Ovary (tissue), 9 donors: ENCODE measurements around the gene CCDC178. TPM values are rescaled to one million over a fixed set of nuclear protein-coding genes. Genes with fewer than 3 reads are reported as not detected.

Experiments used
- DNase-seq, 5 donors: peaks; one replicate each; pipeline ENCODE4 v3.0.0-alpha.2; 2019 to 2020
- H3K27ac ChIP-seq, 2 donors: fragments of 200-600 bp; one replicate each; pipeline versions ENCODE4 v1.5.1 to v1.8.0; 2019 to 2022
- H3K27me3 ChIP-seq: fragments of 200-600 bp; one replicate; pipeline ENCODE4 v1.8.0; 2022
- H3K36me3 ChIP-seq: fragments of 200-600 bp; sonication (generic); one replicate; pipeline ENCODE4 v1.5.1; 2019
- H3K4me1 ChIP-seq: one replicate; pipeline ENCODE4 v1.8.1; 2013; ENCODE audit warnings: mild to moderate bottlenecking, moderate library complexity; ENCODE audit not compliant: insufficient read depth
- H3K4me3 ChIP-seq: fragments of 200-600 bp; sonication (generic); one replicate; pipeline ENCODE4 v1.5.1; 2017
- H3K9me3 ChIP-seq, 2 donors: fragments of 200-600 bp in 1 of 2; sonication (generic) in 1 of 2; one replicate each; pipeline versions ENCODE4 v1.5.1 to v1.8.1; 2013 to 2019; ENCODE audit warnings: mild to moderate bottlenecking in 1 of 2, moderate library complexity in 1 of 2
- CTCF ChIP-seq, 3 donors: fragments of 450-650 bp in 2 of 3; fragments of 200-600 bp in 1 of 3; IDR thresholded peaks; one replicate each; pipeline versions ENCODE4 v1.5.1 to v1.8.0; 2016 to 2022; ENCODE audit warnings: antibody characterized with exemption in 3 of 3, mild to moderate bottlenecking in 1 of 3
- EP300 ChIP-seq: sonication (generic); formaldehyde crosslinking; IDR thresholded peaks from one replicate; pipeline ENCODE4 v1.6.1; 2017; ENCODE audit warnings: antibody characterized with exemption
- POLR2A ChIP-seq: fragments of 450-650 bp; IDR thresholded peaks from one replicate; pipeline ENCODE4 v1.6.1; 2017; ENCODE audit warnings: antibody characterized with exemption, mild to moderate bottlenecking, moderate library complexity
- WGBS, 3 donors: extraction: QIAGEN DNeasy Blood & Tissue Kit in 1 of 3; methylation state at CpG; one replicate each; pipeline versions ENCODE4 v1.1.5 to v1.1.7; 2013 to 2017; 5-methylcytosine and 5-hydroxymethylcytosine counted together
- intact Hi-C, 4 donors: fragments of 100-400 bp; cut with DNase I; formaldehyde crosslinking; loops; one replicate each; pipeline versions ENCODE4 v1.11.0 to v1.15.1; 2022 to 2023
- polyA plus RNA-seq, 2 donors: library from polyadenylated mRNA; stranded (reverse); fragments of 200-250 nt in 1 of 2; fragments of 350-450 nt in 1 of 2; fragmentation: Illumina TruSeq in 1 of 2; extraction: RNeasy Lipid Tissue Mini Kit (QIAGEN cat#74804) in 1 of 2; gene quantifications; one replicate each; pipeline ENCODE4 v1.2.3, GENCODE V29; 2013 to 2014
- total RNA-seq, 7 donors: library from RNA; depleted of rRNA in 2 of 7; stranded (reverse); fragments of >200 nt in 2 of 7; fragmentation: NEBNext Ultra II Directional in 3 of 7; extraction: Animal tissue kit (Norgen Biotek cat#: 25700) in 3 of 7; gene quantifications; one replicate each; pipeline versions ENCODE4 v1.1.0 to v1.2.4, GENCODE V29; 2016 to 2023
- donor health status: DM: no; HTN: no; CAD: no; lungs with moderate emphysema.
- donor health status: DM: no; HTN: no; CAD: no.
- donor health status: Bipolar disorder and iron deficiency.
- donor health status: DM: yes; HTN: yes; CAD: no.
- donor health status: DM: no; HTN: no; CAD: no.
- donor health status: DM: yes; HTN: yes; CAD: no.

The CCDC178 gene
- total and polyA plus RNA-seq, 9 donors = 2.4 to 11.8 (median 5.1) TPM

- Histone ChIP-seq H3K4me3 (no peak overlapping the region), H3K4me1 (no peaks in the 10 kb centered on the region), H3K36me3 (no peaks in the 10 kb centered on the region), H3K27me3 (no peaks in the 10 kb centered on the region), H3K27ac (no peak overlapping the region), H3K9me3 (no peaks in the 10 kb centered on the region)
- intact Hi-C loops = no loop called here
- 41 to 54% (median 43%) methylated on average over 1 of the region's 1 CpG for WGBS, 3 donors
- TF ChIP-seq EP300 (no peak), POLR2A (no peak), CTCF (IDR thresholded peaks at IDR 0.05) (no peak)
- no peak for DNase-seq
These were observed 149.0 kb downstream of the CCDC178 start for GRCh38 chr18:33291539-33291938.

GRCh38 chr18:33288082-33288716, 152.3 kb downstream of the CCDC178 start:
- Histone ChIP-seq H3K27me3 (no peaks in the 10 kb centered on the region), H3K27ac (no peak overlapping the region), H3K4me3 (no peak overlapping the region), H3K9me3 (no peaks in the 10 kb centered on the region), H3K36me3 (no peaks in the 10 kb centered on the region), H3K4me1 (no peaks in the 10 kb centered on the region)
- TF ChIP-seq CTCF (IDR thresholded peaks at IDR 0.05) (no peak), EP300 (no peak), POLR2A (no peak)
- DNase-seq = no peak
- 92 to 97% (median 95%) methylated on average over 3 of the region's 3 CpGs for WGBS, 3 donors
- intact Hi-C loops = no loop called here

- Histone ChIP-seq H3K4me1 (no peaks in the 10 kb centered on the region), H3K4me3 (no peak overlapping the region), H3K9me3 (no peaks in the 10 kb centered on the region), H3K27me3 (no peaks in the 10 kb centered on the region), H3K27ac (no peak overlapping the region), H3K36me3 (no peaks in the 10 kb centered on the region)
- 86 to 88% (median 88%) methylated on average over 6 of the region's 6 CpGs for WGBS, 3 donors
- intact Hi-C loops = no loop called here
- TF ChIP-seq POLR2A = no peak
- TF ChIP-seq CTCF (IDR thresholded peaks at IDR 0.05) = no peak
- TF ChIP-seq EP300 = no peak
- DNase-seq = peak in 1 of 5 donors; percentile 18
These were observed 157.7 kb downstream of the CCDC178 start for GRCh38 chr18:33282709-33283333.

GRCh38 chr18:33282142-33282541, 158.4 kb downstream of the CCDC178 start:
- Histone ChIP-seq H3K4me3 (no peak overlapping the region), H3K36me3 (no peaks in the 10 kb centered on the region), H3K27me3 (no peaks in the 10 kb centered on the region), H3K9me3 (no peaks in the 10 kb centered on the region), H3K27ac (no peak overlapping the region), H3K4me1 (no peaks in the 10 kb centered on the region)
- no peak for TF ChIP-seq EP300
- no peak for TF ChIP-seq POLR2A
- TF ChIP-seq CTCF (IDR thresholded peaks at IDR 0.05) = no peak
- 89 to 92% (median 92%) methylated on average over 7 of the region's 7 CpGs for WGBS, 3 donors
- intact Hi-C loops = no loop called here
- no peak for DNase-seq
